Breast epithelium (tissue), 3 donors: ENCODE results near the gene CAMK4.

ENCODE experiments used
- POLR2A ChIP-seq: fragments of 450-650 bp; IDR thresholded peaks from one replicate; pipeline ENCODE4 v1.6.1; 2016; ENCODE audit warnings: antibody characterized with exemption, mild to moderate bottlenecking, moderate library complexity
- TF ChIP-seq, protein P1 (sequence below), 3 donors: fragments of 450-650 bp; IDR thresholded peaks; one replicate each; pipeline ENCODE4 v1.5.1; 2016 to 2017; ENCODE audit warnings: antibody characterized with exemption in 3 of 3, mild to moderate bottlenecking in 3 of 3, moderate library complexity in 3 of 3

DNA sequence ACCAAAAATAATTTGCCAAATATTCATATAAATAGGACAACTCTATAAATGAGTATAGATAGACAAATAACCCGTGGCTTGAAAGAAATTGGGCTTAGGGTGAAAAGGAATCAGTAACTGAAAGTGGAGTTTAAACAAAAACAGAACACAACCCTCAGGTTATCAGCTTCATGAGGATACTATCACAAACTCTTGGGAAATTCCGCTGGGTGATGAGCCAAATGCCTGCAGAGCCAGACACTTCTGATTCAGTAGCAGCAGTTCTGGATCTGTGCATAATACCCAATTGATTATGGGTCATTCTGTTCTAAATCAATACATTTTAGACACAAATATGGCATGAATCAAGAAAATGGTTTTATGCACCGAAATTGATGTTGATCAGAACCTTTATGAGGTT is 72.4 kb downstream of the CAMK4 start:
- TF ChIP-seq, protein P1, sequence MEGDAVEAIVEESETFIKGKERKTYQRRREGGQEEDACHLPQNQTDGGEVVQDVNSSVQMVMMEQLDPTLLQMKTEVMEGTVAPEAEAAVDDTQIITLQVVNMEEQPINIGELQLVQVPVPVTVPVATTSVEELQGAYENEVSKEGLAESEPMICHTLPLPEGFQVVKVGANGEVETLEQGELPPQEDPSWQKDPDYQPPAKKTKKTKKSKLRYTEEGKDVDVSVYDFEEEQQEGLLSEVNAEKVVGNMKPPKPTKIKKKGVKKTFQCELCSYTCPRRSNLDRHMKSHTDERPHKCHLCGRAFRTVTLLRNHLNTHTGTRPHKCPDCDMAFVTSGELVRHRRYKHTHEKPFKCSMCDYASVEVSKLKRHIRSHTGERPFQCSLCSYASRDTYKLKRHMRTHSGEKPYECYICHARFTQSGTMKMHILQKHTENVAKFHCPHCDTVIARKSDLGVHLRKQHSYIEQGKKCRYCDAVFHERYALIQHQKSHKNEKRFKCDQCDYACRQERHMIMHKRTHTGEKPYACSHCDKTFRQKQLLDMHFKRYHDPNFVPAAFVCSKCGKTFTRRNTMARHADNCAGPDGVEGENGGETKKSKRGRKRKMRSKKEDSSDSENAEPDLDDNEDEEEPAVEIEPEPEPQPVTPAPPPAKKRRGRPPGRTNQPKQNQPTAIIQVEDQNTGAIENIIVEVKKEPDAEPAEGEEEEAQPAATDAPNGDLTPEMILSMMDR (IDR thresholded peaks at IDR 0.05), result no peak
- no peak for TF ChIP-seq POLR2A
